CD4-positive, alpha-beta T cell treated with Interleukin-17A for 1 hour (primary cell): ENCODE measurements around the gene NSDHL.
"Not testable (repeated sequence)": the region's sequence is repeated elsewhere in the genome, so short reads cannot be mapped to it uniquely, and the experiment has no call there.

ENCODE experiments used
- DNase-seq: peaks from one replicate; pipeline ENCODE4 v3.0.0-alpha.2; 2020

Gene NSDHL

GRCh38 chrX:152895724-152896420 lies 65.0 kb downstream of the NSDHL start:
- no peak for DNase-seq

GRCh38 chrX:152896450-152896849 lies 65.6 kb downstream of the NSDHL start:
- no peak for DNase-seq

- DNase-seq, result no peak
Observed at GRCh38 chrX:152897222-152898131, 66.6 kb downstream of the NSDHL start, which contains the start of gene ZNF185. Gene ZNF185 (plus strand): TSS chrX:152898067. CDS start chrX:152914490, 16,423 bp downstream.

GRCh38 chrX:152898442-152898841 lies 67.6 kb downstream of the NSDHL start:
- no peak for DNase-seq

GRCh38 chrX:152899111-152899873 lies 68.4 kb downstream of the NSDHL start:
- DNase-seq, result no peak

GRCh38 chrX:152899874-152900719 lies 69.2 kb downstream of the NSDHL start:
- DNase-seq, result no peak

GRCh38 chrX:152900937-152901445 lies 70.1 kb downstream of the NSDHL start:
- no peak for DNase-seq

GRCh38 chrX:152901816-152902501 lies 71.1 kb downstream of the NSDHL start:
- no peak for DNase-seq

GRCh38 chrX:152902502-152902820 lies 71.6 kb downstream of the NSDHL start:
- DNase-seq, result no peak

- no peak for DNase-seq
Observed at GRCh38 chrX:152903589-152903988, 72.7 kb downstream of the NSDHL start.

- peak; percentile 25 for DNase-seq
Observed at GRCh38 chrX:152904151-152905080, 73.6 kb downstream of the NSDHL start.

GRCh38 chrX:152905081-152905420 lies 74.2 kb downstream of the NSDHL start:
- no peak for DNase-seq

- DNase-seq, result no peak
Observed at GRCh38 chrX:152907084-152907651, 76.3 kb downstream of the NSDHL start.

GRCh38 chrX:152908486-152908885 lies 77.6 kb downstream of the NSDHL start:
- DNase-seq, result no peak

- DNase-seq, result not testable (repeated sequence)
Observed at GRCh38 chrX:152910018-152910417, 79.2 kb downstream of the NSDHL start.

GRCh38 chrX:152912106-152912505 lies 81.2 kb downstream of the NSDHL start:
- DNase-seq, result no peak

- no peak for DNase-seq
Observed at GRCh38 chrX:152912641-152913040, 81.8 kb downstream of the NSDHL start.

GRCh38 chrX:152913346-152913745 lies 82.5 kb downstream of the NSDHL start:
- DNase-seq, result no peak

GRCh38 chrX:152913910-152914309 lies 83.0 kb downstream of the NSDHL start:
- DNase-seq, result no peak
